Heart left ventricle (tissue), 16 donors: Measurements from ENCODE around the gene MYOM1. TPM values are rescaled to one million over a fixed set of nuclear protein-coding genes. Genes with fewer than 3 reads are reported as not detected.

Experiments
- ATAC-seq, 4 donors: fragments of 200-7000 bp; cut with Tn5 transposase; one replicate each; pipeline ENCODE4 v1.9.1; 2020 to 2022; ENCODE audit warnings: moderate library complexity in 4 of 4, mild to moderate bottlenecking in 3 of 4, moderate number of reproducible peaks in 1 of 4
- DNase-seq, 5 donors: peaks; one replicate each; pipeline ENCODE4 v3.0.0-alpha.2; 2020
- H3K27ac ChIP-seq, 12 donors: fragments of 200-600 bp; sonication (generic) in 4 of 12; one replicate each; pipeline versions ENCODE4 v1.5.0 to v1.8.0; 2016 to 2022; ENCODE audit warnings: mild to moderate bottlenecking in 2 of 12
- H3K27me3 ChIP-seq, 9 donors: fragments of 200-600 bp; sonication (generic) in 2 of 9; one replicate each; pipeline versions ENCODE4 v1.5.1 to v1.8.0; 2016 to 2022; ENCODE audit warnings: mild to moderate bottlenecking in 3 of 9
- H3K36me3 ChIP-seq, 9 donors: fragments of 200-600 bp; sonication (generic) in 2 of 9; one replicate each; pipeline versions ENCODE4 v1.5.0 to v1.8.0; 2018 to 2022; ENCODE audit warnings: mild to moderate bottlenecking in 2 of 9
- H3K4me1 ChIP-seq, 12 donors: fragments of 200-600 bp; sonication (generic) in 4 of 12; one replicate each; pipeline versions ENCODE4 v1.5.0 to v1.8.0; 2016 to 2022; ENCODE audit warnings: mild to moderate bottlenecking in 3 of 12
- H3K4me3 ChIP-seq, 12 donors: fragments of 200-600 bp; sonication (generic) in 4 of 12; one replicate each; pipeline versions ENCODE4 v1.5.0 to v1.8.0; 2017 to 2022; ENCODE audit warnings: mild to moderate bottlenecking in 9 of 12, moderate library complexity in 4 of 12
- H3K9me3 ChIP-seq, 12 donors: fragments of 200-600 bp; sonication (generic) in 4 of 12; one replicate each; pipeline versions ENCODE4 v1.5.0 to v1.8.0; 2016 to 2022; ENCODE audit warnings: mild to moderate bottlenecking in 1 of 12
- CTCF ChIP-seq, 12 donors: fragments of 200-600 bp; sonication (generic) in 4 of 12; IDR thresholded peaks; one replicate each; pipeline versions ENCODE4 v1.5.0 to v1.8.0; 2018 to 2022; ENCODE audit warnings: antibody characterized with exemption in 12 of 12, mild to moderate bottlenecking in 5 of 12
- POLR2A ChIP-seq, 2 donors: fragments of 450-650 bp; IDR thresholded peaks; one replicate each; pipeline ENCODE4 v1.6.1; 2017; ENCODE audit warnings: antibody characterized with exemption in 2 of 2, mild to moderate bottlenecking in 2 of 2, moderate library complexity in 2 of 2
- WGBS, 4 donors: extraction: QIAGEN DNeasy Blood & Tissue Kit in 2 of 4; methylation state at CpG; one replicate each; pipeline versions ENCODE4 v1.1.5 to v1.1.7; 2013 to 2018; 5-methylcytosine and 5-hydroxymethylcytosine counted together
- intact Hi-C, 10 donors: fragments of 100-400 bp; cut with DNase I; formaldehyde crosslinking; loops; one replicate each; pipeline versions ENCODE4 v1.11.1 to v1.14.2; 2022
- polyA plus RNA-seq, 2 donors: library from polyadenylated mRNA; stranded (reverse); fragments of 200-250 nt; gene quantifications; one replicate each; pipeline ENCODE4 v1.2.3, GENCODE V29; 2013
- total RNA-seq, 9 donors: library from RNA; depleted of rRNA in 2 of 9; stranded (reverse); fragments of >200 nt in 2 of 9; fragmentation: NEBNext Ultra II Directional in 3 of 9; extraction: Animal tissue kit (Norgen Biotek cat#: 25700) in 3 of 9; gene quantifications; one replicate each; pipeline versions ENCODE4 v1.1.0 to v1.2.4, GENCODE V29; 2016 to 2023
- donor health status: ischemic (EF 13 %, LVEDD 7.1; RV severe dilation, severe dysfunction).
- donor health status: healthy with polysubstance abuse.
- donor health status: DM: no; HTN: yes; CAD: no.
- donor health status: DM: no; HTN: no; CAD: no.
- donor health status: ischemic (EF 25% LVEDD 6.9; RV normal size, moderate dysfunction).
- donor health status: ischemic (EF 25% LVEDD 5.7; RV mildly dilated, moderate dysfunction).
- donor health status: healthy.
- donor health status: DM: yes; HTN: yes; CAD: no.
- donor health status: ischemic (EF 35%, LVEDD 5.7; RV mildly dilated, moderate dysfunction).
- donor health status: nonischemic (EF 11% LVEDD 7.7; RV severe dilation, severe dysfunction).
- donor health status: DM: yes; HTN: yes; CAD: no.
- donor health status: PGD.
- donor health status: ischemic (EF 29% LVEDD 5.4; RV normal size, mild dysfunction).
- donor health status: nonischemic (EF 23%, LVEDD 6.1; RV moderate dilation, normal function).

Gene MYOM1
- total and polyA plus RNA-seq, 11 donors = 112 to 1,344 (median 801) TPM

- Histone ChIP-seq H3K9me3 (no peaks in the 10 kb centered on the region), H3K27me3 (no peaks in the 10 kb centered on the region), H3K4me3 (no peak overlapping the region), H3K27ac (no peak overlapping the region), H3K36me3 (no peaks in the 10 kb centered on the region), H3K4me1 (peaks cover 0 to 32% (median 4%) of the 10 kb centered on the region in 12 donors)
- DNase-seq (no peak), ATAC-seq (no peak)
- intact Hi-C loops = loop anchor here in 1 of 10 donors (5.0 kb wide), 1 partner anchor 37 kb away; no protein-coding TSS in a partner anchor
- no peak for TF ChIP-seq CTCF (IDR thresholded peaks at IDR 0.05)
- no peak for TF ChIP-seq POLR2A (IDR thresholded peaks at IDR 0.05)
- WGBS, 4 donors = 83 to 97% (median 92%) methylated on average over 3 of the region's 3 CpGs
Observed at GRCh38 chr18:3054780-3055179, 165.0 kb downstream of the MYOM1 start.

GRCh38 chr18:3054214-3054613 is 165.6 kb downstream of the MYOM1 start:
- 95 to 98% (median 97%) methylated on average over 6 of the region's 6 CpGs for WGBS, 4 donors
- H3K36me3 ChIP-seq = no peaks in the 10 kb centered on the region

GRCh38 chr18:3053081-3053480 is 166.7 kb downstream of the MYOM1 start:
- H3K27me3 ChIP-seq = no peaks in the 10 kb centered on the region
- peaks cover 0 to 15% (median 0%) of the 10 kb centered on the region in 12 donors for H3K4me1 ChIP-seq
- H3K36me3 ChIP-seq = no peaks in the 10 kb centered on the region
- no peak for TF ChIP-seq POLR2A (IDR thresholded peaks at IDR 0.05)
- no peak for TF ChIP-seq CTCF (IDR thresholded peaks at IDR 0.05)
- no peak overlapping the region for H3K4me3 ChIP-seq
- no peak for DNase-seq
- no peaks in the 10 kb centered on the region for H3K9me3 ChIP-seq
- H3K27ac ChIP-seq = no peak overlapping the region
- ATAC-seq = no peak
- WGBS, 4 donors = 93 to 98% (median 96%) methylated on average over 4 of the region's 4 CpGs
- intact Hi-C loops = no loop called here

More at GRCh38 chr18:3054214-3054613, 165.6 kb downstream of the MYOM1 start:
- DNase-seq (no peak), ATAC-seq (no peak)
- Histone ChIP-seq H3K4me3 (no peak overlapping the region), H3K9me3 (no peaks in the 10 kb centered on the region), H3K27ac (no peak overlapping the region), H3K4me1 (peaks cover 0 to 27% (median under 1%) of the 10 kb centered on the region in 12 donors), H3K27me3 (no peaks in the 10 kb centered on the region)
- no peak for TF ChIP-seq CTCF (IDR thresholded peaks at IDR 0.05)
- no peak for TF ChIP-seq POLR2A (IDR thresholded peaks at IDR 0.05)
- intact Hi-C loops = no loop called here

GRCh38 chr18:3052411-3052758 is 167.4 kb downstream of the MYOM1 start:
- H3K27ac ChIP-seq = no peak overlapping the region
- no peak overlapping the region for H3K4me3 ChIP-seq
- intact Hi-C loops = no loop called here
- H3K4me1 ChIP-seq = peaks cover 0 to 15% (median 0%) of the 10 kb centered on the region in 12 donors
- no peaks in the 10 kb centered on the region for H3K27me3 ChIP-seq
- no peak for DNase-seq
- H3K36me3 ChIP-seq = no peaks in the 10 kb centered on the region
- TF ChIP-seq CTCF (IDR thresholded peaks at IDR 0.05) (no peak), POLR2A (IDR thresholded peaks at IDR 0.05) (no peak)
- no peaks in the 10 kb centered on the region for H3K9me3 ChIP-seq
- WGBS, 4 donors = 55 to 62% (median 60%) methylated on average over 2 of the region's 2 CpGs
- no peak for ATAC-seq
